G401 (cell line): ENCODE data around the gene GRK3. TPM values are rescaled to one million over a fixed set of nuclear protein-coding genes. Genes with fewer than 3 reads are reported as not detected.
"Not testable (repeated sequence)": the region's sequence is repeated elsewhere in the genome, so short reads cannot be mapped to it uniquely, and the experiment has no call there.

ENCODE experiments used
- DNase-seq: peaks from one replicate; pipeline ENCODE4 v3.0.0-alpha.2; 2015; ENCODE audit warnings: low spot score
- in situ Hi-C: cut with HindIII; loops from 2 replicates; pipeline ENCODE4 v1.10.0; 2016; ENCODE audit warnings: low sequenced_read_pairs, mixed read lengths
- total RNA-seq: library from RNA; depleted of rRNA; stranded (reverse); fragments of >200 nt; shearing (Covaris generic); gene quantifications from 2 replicates; pipeline ENCODE4 v1.2.3, GENCODE V29; 2014

The GRK3 gene
- total RNA-seq, 1 experiment from 2014 or later: 16.3 TPM

DNA sequence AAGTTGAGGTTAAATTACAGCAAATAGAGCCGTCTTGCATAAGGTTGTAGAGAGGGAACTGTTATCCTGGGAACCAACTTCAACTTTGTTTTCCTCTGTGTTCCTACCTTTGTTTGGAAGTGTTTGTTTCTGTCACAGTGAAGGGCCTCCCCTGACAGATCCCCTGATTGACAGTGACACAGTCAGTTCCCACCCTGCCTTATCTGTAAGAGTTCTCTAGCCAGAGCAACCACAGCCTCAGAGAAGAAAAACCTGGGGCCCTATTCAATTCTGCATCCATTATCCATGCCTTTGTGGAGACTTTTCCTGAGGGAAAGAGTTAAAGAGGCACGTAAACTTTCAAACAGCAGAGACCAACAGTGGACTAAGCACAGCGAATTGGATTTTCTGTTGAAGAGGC, 48.7 kb downstream of the GRK3 start:
- in situ Hi-C loops, DNase-seq: not testable (repeated sequence)

DNA sequence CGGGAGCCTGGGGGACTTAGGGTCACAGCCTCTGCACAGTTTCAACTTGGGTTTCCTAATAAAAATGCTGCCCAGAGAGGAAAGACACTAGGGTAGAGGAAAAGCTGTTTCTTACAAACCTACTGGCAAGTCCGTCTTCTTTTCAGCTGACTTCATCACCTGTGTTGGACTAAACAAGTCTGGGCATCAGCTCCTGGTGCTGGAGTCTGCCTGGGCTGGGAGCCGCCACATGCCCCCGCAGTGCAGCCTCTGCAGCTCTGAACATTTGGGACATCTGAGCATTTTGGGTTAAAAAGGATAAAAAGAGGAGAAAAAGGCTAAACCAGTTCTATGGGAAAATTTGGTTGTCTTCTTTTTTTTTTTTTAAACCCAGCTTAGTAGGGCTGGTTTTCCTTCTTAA, 49.1 kb downstream of the GRK3 start:
- DNase-seq, in situ Hi-C loops: not testable (repeated sequence)

DNA sequence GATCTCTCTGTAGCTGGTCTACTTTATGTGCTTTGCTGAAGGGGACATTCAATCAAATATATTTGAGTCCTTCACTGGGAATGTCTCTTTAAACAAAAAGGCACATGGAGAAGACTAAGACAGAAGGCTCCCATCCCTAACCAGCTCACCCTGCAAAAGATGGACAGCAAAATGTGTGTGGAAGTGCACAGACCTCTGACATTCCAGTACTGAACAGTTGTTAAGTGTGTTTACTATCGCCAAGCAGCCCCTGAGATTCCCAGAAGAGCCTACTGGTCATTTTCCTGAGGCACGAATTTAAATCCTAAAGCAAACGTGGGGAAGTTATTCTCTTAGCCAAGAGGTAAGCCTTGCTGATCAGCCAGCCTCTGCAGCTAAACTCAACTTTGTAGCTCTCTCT, 50.3 kb downstream of the GRK3 start:
- DNase-seq, in situ Hi-C loops: not testable (repeated sequence)

DNA sequence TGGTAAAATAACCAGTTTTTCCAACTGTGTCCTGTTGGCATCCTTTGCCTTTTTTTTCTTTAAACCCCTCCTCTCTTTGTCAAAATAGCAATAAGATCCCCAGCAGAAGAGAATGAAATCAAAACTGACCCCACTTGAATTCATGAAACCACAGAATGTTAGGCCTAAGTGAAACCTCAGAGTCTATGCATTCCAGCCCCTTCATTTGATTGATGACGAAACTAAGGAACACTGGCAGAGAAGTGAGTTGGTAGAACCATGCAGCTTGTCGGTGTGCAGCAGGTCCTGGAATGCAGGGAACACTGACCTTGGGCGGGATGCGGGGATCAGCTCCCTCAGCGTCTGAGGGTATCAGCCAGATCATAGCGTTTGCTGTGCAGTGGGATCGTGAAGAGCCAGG, 57.5 kb downstream of the GRK3 start:
- no peak for DNase-seq
- in situ Hi-C loops: no loop called here

DNA sequence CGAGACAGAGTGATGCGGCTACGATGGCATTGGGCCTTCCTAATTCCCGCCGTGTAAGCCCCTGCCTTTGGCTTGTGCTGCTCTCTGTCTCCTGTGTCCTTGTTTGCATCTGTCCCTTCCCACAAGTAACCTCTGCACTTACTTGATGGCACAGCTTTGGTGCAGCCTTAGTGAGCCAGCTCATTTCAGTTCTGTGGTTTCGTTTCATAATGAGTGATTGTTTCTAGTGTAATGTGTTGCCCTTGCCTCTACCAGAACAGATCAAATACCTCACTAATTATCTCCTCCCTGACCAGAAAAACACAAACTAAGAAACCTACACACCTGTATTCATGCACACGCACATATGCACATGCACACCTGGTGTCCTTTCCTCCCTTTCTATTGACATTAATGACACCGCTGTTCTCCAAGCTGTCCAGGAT, 58.8 kb downstream of the GRK3 start:
- DNase-seq: no peak
- in situ Hi-C loops: no loop called here

DNA sequence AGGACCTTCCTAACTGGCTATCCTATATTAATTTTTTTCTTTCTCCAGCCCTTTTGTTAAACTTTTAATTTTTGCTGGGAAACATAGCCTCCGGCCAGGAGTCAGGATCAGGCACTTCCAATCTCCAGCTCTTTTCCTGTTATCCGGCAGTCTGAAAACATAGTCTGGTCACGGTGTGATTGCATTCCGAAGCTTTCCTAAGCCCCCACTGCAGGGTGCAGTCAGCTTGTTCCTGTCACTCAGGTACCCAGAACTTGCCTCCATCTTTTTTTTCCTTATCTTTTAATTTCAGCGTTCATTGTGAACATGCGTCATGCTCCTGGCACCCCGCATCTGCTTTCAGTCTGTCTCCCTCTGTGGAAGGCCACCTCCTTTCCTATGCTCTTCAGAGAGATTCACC, 59.4 kb downstream of the GRK3 start:
- in situ Hi-C loops: no loop called here
- no peak for DNase-seq

DNA sequence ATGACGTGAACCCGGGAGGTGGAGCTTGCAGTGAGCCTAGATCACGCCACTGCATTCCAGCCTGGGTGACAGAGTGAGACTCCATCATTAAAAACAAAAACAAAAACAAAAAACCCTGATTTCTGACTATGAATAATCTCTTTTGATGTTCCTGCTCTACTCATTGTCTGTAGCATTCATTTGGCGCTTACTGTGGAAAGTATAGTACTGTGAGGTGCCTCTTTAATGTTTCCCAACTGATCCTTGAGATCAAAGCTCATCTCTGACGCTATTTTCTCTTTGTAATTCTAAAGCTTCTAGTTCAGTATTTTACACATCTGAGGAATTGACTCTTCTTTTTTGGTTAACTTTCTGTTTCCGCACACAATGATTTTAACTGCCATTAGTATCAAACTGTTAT, 60.0 kb downstream of the GRK3 start:
- DNase-seq: no peak
- in situ Hi-C loops: no loop called here

DNA sequence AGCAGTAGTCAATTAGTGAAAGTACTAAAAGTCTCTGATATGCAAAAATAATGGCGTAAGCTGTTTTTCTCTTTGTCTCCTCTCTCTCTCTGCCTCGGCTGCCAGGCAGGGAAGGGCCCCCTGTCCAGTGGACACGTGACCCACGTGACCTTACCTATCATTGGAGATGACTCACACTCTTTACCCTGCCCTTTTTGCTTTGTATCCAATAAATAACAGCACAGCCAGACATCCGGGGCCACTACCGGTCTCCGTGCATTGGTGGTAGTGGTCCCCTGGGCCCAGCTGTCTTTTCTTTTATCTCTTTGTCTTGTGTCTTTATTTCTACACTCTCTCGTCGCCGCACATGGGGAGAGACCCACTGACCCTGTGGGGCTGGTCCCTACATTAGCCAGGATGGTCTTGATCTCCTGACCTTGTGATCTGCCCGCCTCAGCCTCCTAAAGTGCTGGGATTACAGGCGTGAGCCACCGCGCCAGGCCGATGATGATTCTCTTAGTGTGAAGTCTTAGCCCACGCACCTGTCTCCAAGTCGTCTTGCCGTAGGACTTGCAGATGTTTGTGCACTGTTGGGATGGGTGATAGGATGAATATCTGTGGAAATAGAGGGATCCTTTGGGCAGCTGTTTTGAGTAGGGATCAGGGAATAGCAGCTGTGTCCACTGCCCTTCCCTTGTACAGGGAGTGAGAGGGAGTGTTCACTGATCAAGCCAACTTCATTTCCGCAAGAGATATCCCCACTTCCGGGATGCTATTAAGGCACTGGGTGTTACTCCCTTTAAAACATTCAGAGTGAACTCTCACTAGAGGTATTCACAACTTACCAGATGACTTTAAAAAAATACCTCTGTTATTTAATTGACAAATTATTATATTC, 61.5 kb downstream of the GRK3 start:
- in situ Hi-C loops, DNase-seq: not testable (repeated sequence)

DNA sequence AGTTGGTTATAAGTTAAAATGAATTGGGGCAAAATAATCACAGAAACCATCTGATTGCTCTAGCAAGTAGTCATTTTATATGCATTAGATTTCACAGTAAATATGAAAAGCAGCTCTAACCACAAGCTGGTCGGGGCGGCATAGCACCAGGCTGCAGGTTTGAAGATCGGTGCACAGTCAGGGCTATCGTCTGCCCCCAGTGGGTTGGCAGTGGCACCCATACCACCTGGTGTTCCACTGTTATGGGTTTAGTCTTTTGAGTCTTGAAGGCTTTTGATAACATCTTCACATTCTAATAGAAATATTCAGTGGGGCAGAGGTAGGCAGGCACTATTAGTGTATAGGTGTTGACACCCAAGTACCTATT, 62.1 kb downstream of the GRK3 start:
- in situ Hi-C loops: no loop called here
- no peak for DNase-seq

DNA sequence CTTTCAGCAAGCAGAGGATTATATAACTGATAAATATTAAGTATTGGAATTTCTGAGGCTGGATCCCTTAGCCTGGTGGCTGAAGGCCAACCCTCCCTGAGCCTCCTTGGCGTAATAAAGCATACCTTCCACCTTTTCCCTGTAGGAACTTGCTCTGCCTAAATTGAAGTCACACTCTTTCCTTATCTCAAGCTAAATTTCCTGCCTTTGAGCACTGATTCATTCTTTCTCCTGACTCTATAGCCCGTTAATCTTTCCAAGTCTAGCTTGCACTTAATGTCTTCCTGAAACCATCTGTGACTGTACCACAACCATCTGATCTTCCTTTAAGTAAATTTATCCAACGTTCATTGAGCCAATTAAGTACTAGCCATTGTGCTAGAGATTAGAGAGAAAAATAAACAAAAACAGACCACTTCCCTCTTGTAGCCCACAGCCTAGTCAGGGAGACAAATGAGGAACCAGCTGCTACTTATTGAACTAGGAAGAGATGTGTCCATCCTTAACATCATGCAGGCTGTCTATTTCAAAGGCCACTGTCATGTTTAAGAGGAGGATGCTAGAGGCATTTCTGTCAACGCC, 62.9 kb downstream of the GRK3 start:
- in situ Hi-C loops: no loop called here
- no peak for DNase-seq

DNA sequence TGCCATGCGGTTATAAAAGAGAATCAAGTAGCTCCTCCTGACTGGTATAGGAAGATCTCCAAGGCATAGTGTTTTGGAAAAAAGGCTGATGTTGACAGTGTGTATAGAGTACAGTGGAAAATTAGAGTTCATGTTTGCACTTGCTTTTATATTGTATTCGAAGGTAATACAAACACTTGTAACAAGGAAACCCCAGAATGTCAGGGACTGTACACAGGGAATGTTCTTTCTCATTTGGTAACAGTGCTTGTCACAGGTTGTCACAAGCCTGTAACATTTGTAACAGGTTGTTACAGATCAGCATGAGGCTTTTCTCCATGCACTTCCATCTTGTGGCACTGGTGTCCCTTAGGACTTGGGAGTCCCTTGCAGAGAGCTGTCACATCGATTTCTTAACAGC, 64.0 kb downstream of the GRK3 start:
- DNase-seq: no peak
- in situ Hi-C loops: no loop called here

DNA sequence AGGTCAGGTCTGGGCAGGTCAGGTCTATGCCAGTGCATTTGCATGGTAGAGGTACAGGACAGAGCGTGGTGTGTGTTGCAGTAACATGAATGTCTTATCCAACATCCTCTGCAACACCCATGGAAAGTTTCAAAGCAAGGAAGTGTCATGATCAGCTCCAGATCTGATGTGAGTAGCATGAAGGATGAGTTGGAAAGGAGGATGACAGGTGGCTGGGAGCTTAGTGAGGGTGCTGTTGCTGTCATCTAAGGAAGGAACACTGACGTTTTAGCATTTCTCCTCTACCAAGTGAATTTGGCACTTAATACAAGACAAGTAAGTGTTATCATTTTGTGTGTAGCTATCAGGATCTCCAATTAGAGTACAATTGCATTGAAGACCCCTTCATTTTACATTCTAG, 65.1 kb downstream of the GRK3 start:
- in situ Hi-C loops: no loop called here

DNA sequence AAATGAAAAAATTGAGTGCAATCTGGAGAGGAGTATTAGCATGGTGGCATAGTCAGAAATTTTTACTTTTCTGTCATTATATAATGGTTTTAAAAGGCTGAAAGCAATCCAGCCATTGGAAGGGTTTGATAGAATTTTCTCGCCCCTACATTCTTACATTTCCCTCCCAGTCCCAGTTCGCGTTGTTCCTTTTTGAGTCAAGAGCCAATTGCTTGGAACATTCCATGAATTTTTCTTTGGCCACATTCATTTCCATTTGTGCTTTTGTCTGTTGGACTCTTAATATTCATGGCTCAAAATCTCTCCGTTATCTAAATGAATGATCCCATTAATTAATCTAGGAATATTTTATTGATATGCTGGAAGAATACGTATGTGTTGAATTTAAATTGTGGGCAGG, 66.0 kb downstream of the GRK3 start:
- in situ Hi-C loops: no loop called here
- no peak for DNase-seq

More for the DNA sequence above, 65.1 kb downstream of the GRK3 start:
- DNase-seq: no peak

DNA sequence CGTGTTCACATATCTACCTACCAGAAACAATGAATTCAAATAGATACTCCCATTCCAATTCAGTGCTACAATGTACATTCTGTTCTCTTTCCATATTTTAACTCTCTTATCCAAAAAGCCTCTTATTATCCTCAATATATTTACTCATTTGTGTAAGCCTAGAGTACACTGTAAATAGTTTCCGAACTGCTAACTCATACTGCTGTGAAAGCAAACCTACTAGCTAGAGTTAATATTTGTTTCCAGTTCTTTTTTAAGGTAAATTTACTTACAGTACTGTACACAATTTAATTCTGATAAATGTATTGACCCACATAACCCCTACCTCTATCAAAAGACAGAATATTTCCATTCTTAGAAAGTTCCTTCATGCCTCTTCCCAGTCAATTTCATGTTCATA, 71.8 kb downstream of the GRK3 start:
- in situ Hi-C loops: no loop called here
- no peak for DNase-seq

DNA sequence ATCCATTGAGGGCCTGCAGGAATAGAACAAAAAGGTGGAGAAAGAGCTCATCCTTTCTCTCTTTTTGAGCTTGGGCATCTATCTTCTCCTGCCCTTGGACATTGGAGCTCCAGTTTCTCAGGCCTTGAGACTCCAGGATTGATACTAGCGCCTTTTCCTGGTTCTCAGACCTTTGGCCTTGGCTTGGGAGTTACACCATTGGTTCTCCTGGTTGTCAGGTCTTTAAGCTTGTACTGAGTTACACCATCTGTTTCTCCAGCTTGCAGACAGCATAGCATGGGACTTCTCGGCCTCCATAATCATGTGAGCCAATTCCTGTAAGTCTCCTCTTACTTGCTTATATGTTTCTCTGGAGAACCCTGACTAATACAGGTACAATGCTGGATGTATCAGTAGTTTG, 72.6 kb downstream of the GRK3 start:
- in situ Hi-C loops: no loop called here
- DNase-seq: no peak

DNA sequence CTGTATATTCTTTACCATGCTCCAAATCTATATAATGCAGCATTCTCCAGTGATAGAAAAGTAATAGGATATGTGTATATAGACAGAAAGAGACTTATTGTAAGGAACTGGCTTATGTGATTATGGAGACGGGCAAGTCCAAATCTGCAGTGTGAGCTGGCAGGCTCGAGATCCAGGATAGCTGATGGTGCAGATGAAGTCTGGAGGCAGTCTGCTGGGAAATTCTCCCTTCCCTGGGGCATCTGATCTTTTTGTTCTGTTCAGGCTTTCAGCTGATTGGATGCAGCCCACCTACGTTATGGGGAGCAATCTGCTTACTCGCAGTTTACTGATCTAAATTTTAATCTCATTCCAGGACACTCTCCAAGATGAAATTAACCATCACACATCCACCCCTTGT, 73.2 kb downstream of the GRK3 start:
- in situ Hi-C loops: no loop called here
- no peak for DNase-seq

DNA sequence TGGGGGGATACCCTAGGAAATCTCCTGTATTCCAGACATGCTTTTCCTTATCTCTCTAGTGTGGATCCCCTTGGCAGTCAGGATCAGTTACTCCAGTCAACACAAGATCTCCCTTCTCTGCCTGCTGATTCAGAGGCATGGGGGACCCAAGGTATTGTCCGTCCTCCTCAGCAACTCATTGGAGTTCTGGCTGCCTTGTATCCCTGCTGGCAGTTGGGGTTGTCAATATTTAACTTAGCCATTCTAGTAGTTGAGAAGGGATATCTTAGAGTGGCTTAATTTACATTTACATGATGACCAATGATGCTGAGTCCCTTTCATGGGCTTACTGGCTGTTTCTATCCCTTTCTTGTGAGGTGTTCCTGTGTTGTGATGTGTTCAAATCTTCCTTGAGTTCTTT, 74.2 kb downstream of the GRK3 start:
- DNase-seq: no peak
- in situ Hi-C loops: no loop called here

DNA sequence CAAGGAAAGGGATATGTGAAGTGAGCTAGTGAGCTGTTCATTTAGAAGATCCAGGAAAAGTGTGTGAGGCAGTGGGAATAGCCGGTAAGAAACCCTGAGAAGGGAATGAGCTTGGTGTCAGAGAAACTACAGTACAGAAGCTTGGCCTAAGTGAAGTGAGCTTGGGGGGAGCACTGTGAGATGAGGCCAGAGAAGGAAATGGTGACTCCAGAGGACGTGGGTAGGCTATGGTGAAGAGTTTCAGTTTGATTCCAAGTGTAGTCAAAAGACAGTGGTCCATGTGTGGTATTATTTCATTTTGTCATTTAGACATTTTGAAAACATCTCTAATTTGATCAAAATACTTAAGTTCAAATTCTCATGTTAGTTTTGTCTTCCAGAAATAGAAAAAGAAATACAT, 77.2 kb downstream of the GRK3 start:
- in situ Hi-C loops: no loop called here

DNA sequence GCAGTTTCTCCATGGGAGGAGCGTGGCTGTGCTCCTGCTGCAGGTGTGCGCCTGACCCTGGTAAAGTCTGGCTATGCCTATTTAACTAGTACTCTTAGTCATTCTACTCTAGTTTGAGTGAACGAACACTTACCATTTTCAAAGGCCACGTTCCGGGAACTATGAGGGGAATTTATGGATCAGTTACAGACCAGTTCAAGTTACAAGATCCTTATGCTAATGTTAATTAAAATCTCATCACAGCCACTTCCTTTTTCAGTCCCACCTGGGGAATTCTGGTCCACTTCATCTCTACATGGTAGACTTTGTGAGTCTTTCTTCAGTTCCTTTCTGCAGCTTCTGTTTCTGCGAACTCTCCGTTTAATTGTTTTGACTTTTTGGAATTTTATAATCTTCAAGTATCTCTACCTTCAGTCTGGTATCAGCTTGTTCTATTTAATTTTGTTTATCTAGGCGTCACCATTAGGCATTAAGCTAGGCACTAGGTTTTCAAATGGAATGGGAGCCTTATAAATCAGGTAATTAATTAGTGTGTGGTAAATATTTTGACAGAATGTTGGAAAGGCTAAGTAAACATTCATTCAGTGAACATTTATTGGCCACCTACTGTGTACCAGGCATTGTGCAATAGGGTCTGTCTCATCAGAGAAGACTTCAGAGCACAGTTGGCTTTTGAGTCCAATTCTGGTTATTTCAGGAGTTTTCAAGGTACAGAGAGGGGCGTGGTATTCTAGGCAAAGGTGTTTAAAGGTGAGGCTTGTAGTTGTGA, 78.9 kb downstream of the GRK3 start:
- DNase-seq: no peak
- in situ Hi-C loops: no loop called here

More for the DNA sequence above, 77.2 kb downstream of the GRK3 start:
- no peak for DNase-seq

DNA sequence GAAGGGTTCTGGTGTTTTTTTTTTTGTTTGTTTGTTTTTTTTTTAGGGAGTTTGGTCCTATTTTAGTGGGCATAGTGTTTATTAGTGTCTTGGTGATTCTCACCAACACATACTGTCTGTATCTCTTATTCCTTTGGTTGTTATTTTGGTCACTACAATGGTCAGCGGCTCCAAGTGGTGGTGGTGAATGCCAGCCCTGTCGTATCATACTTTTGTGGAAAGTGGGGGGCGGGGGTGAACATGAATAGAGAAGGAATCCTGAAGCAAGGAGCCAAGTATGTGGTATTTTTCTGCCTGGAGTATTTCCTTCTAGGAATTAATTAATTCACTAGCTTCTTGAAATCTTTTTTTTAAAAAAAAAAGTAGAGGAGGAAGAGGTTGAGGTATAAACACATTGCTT, 79.6 kb downstream of the GRK3 start:
- in situ Hi-C loops: no loop called here
- no peak for DNase-seq
